ENCODE results near the gene TNRC18. TPM values are rescaled to one million over a fixed set of nuclear protein-coding genes. Genes with fewer than 3 reads are reported as not detected.

Gene TNRC18
- total and polyA plus RNA-seq, 2 experiments from 2014 or later = 18.1 to 52.8 TPM

GRCh38 chr7:5408777-5409176 lies 14.9 kb downstream of the TNRC18 start:
- no peaks in the 10 kb centered on the region for H3K27me3 ChIP-seq
- no peak overlapping the region for H2AFZ ChIP-seq
- peaks cover 100% of the 10 kb centered on the region for H3K79me2 ChIP-seq
- H3K4me1 ChIP-seq (ENCODE audit: insufficient read depth) = peaks cover 7% of the 10 kb centered on the region
- WGBS (ENCODE audit: low lambda C conversion rate, missing lambda C conversion rate) = 65% methylated on average over 4 of the region's 4 CpGs
- no peak for DNase-seq (ENCODE audit: low spot score)
- TF ChIP-seq EZH2 (IDR thresholded peaks at IDR 0.05; ENCODE audit: borderline replicate concordance) (no peak), CTCF (IDR thresholded peaks at IDR 0.05; ENCODE audit: poor library complexity) (no peak), EZH2phosphoT487 (IDR thresholded peaks at IDR 0.05; ENCODE audit: low read depth, severe bottlenecking, unreplicated experiment) (no peak)
- no peak overlapping the region for H3K4me3 ChIP-seq
- no peak overlapping the region for H3K4me2 ChIP-seq
- no peaks in the 10 kb centered on the region for H3K36me3 ChIP-seq (replicated peaks; ENCODE audit: insufficient read depth, low read depth)
- peaks cover 96% of the 10 kb centered on the region for H4K20me1 ChIP-seq (ENCODE audit: insufficient read depth, poor library complexity, severe bottlenecking)
- H3K27ac ChIP-seq = peak overlapping the region; percentile 21
- no peaks in the 10 kb centered on the region for H3K9me3 ChIP-seq (ENCODE audit: low read depth)
- no peaks in the 10 kb centered on the region for H3K9me2 ChIP-seq (replicated peaks; ENCODE audit: insufficient read depth)

GRCh38 chr7:5406957-5407945 lies 16.4 kb downstream of the TNRC18 start:
- Histone ChIP-seq H4K20me1 (ENCODE audit: insufficient read depth, poor library complexity, severe bottlenecking) (peaks cover 96% of the 10 kb centered on the region), H3K4me1 (ENCODE audit: insufficient read depth) (peaks cover 7% of the 10 kb centered on the region), H3K27ac (no peak overlapping the region), H3K27me3 (no peaks in the 10 kb centered on the region), H3K4me3 (no peak overlapping the region), H3K4me2 (no peak overlapping the region), H2AFZ (no peak overlapping the region), H3K9me2 (replicated peaks; ENCODE audit: insufficient read depth) (no peaks in the 10 kb centered on the region), H3K79me2 (peaks cover 100% of the 10 kb centered on the region), H3K36me3 (replicated peaks; ENCODE audit: insufficient read depth, low read depth) (no peaks in the 10 kb centered on the region), H3K9me3 (ENCODE audit: low read depth) (no peaks in the 10 kb centered on the region)
- no peak for DNase-seq (ENCODE audit: low spot score)
- WGBS (ENCODE audit: low lambda C conversion rate, missing lambda C conversion rate) = 83% methylated on average over 23 of the region's 24 CpGs
- TF ChIP-seq CTCF (IDR thresholded peaks at IDR 0.05; ENCODE audit: poor library complexity) (no peak), EZH2 (IDR thresholded peaks at IDR 0.05; ENCODE audit: borderline replicate concordance) (no peak), EZH2phosphoT487 (IDR thresholded peaks at IDR 0.05; ENCODE audit: low read depth, severe bottlenecking, unreplicated experiment) (no peak)

- no peak for DNase-seq (ENCODE audit: low spot score)
- WGBS (ENCODE audit: low lambda C conversion rate, missing lambda C conversion rate) = 75% methylated on average over 8 of the region's 8 CpGs
- Histone ChIP-seq H3K4me2 (no peak overlapping the region), H3K27ac (no peak overlapping the region), H3K9me3 (ENCODE audit: low read depth) (no peaks in the 10 kb centered on the region), H3K4me1 (ENCODE audit: insufficient read depth) (peaks cover 7% of the 10 kb centered on the region), H3K36me3 (replicated peaks; ENCODE audit: insufficient read depth, low read depth) (no peaks in the 10 kb centered on the region), H3K9me2 (replicated peaks; ENCODE audit: insufficient read depth) (no peaks in the 10 kb centered on the region), H2AFZ (no peak overlapping the region), H3K79me2 (peaks cover 100% of the 10 kb centered on the region), H4K20me1 (ENCODE audit: insufficient read depth, poor library complexity, severe bottlenecking) (peaks cover 97% of the 10 kb centered on the region), H3K4me3 (no peak overlapping the region), H3K27me3 (no peaks in the 10 kb centered on the region)
- TF ChIP-seq CTCF (IDR thresholded peaks at IDR 0.05; ENCODE audit: poor library complexity) (no peak), EZH2 (IDR thresholded peaks at IDR 0.05; ENCODE audit: borderline replicate concordance) (no peak), EZH2phosphoT487 (IDR thresholded peaks at IDR 0.05; ENCODE audit: low read depth, severe bottlenecking, unreplicated experiment) (no peak)
These were observed 19.2 kb downstream of the TNRC18 start for GRCh38 chr7:5404421-5404826.
